ENCODE results near the gene ROR2.

The ROR2 gene

DNA sequence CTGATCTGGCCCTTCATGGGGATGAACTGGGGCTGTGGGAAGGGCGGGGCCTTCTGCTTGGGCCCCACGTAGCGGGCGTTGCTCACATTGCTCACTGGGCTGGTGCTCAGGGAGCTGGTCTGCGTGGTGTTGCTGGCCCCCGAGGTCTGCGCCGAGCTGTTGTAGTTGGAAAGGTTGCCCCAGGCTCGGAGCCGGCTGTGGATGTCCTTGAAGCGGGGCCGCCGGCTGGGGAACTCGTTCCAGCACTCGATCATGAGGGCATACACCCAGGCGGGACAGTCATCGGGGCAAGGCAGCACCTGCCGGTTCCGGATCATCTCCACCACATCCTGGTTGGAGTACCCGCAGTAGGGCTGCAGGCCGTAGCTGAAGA lies 226.0 kb downstream of the ROR2 start:
- Histone ChIP-seq H3K4me1 (ENCODE audit: low read depth, poor library complexity, severe bottlenecking) (peaks cover 9% of the 10 kb centered on the region), H3K9ac (no peak overlapping the region), H3K27me3 (ENCODE audit: insufficient read depth, low read depth) (no peaks in the 10 kb centered on the region), H3K27ac (no peak overlapping the region), H2AFZ (ENCODE audit: low read depth) (no peak overlapping the region), H4K20me1 (ENCODE audit: insufficient read depth) (no peaks in the 10 kb centered on the region), H3K4me3 (IDR thresholded peaks at IDR 0.05; ENCODE audit: insufficient read depth, low read depth, low read length) (no peak overlapping the region), H3K4me2 (no peak overlapping the region), H3K79me2 (ENCODE audit: insufficient read depth, low read depth) (no peaks in the 10 kb centered on the region), H3K36me3 (ENCODE audit: insufficient read depth) (no peaks in the 10 kb centered on the region)
- TF ChIP-seq CTCF (conservative IDR thresholded peaks at IDR 0.05; ENCODE audit: low read depth, low read length), result no peak

- Histone ChIP-seq H3K79me2 (ENCODE audit: insufficient read depth, low read depth) (no peaks in the 10 kb centered on the region), H4K20me1 (ENCODE audit: insufficient read depth) (no peaks in the 10 kb centered on the region), H2AFZ (ENCODE audit: low read depth) (no peak overlapping the region), H3K4me1 (ENCODE audit: low read depth, poor library complexity, severe bottlenecking) (peaks cover 9% of the 10 kb centered on the region), H3K27me3 (ENCODE audit: insufficient read depth, low read depth) (no peaks in the 10 kb centered on the region), H3K4me3 (IDR thresholded peaks at IDR 0.05; ENCODE audit: insufficient read depth, low read depth, low read length) (no peak overlapping the region), H3K36me3 (ENCODE audit: insufficient read depth) (no peaks in the 10 kb centered on the region), H3K4me2 (no peak overlapping the region), H3K27ac (no peak overlapping the region), H3K9ac (no peak overlapping the region)
- TF ChIP-seq CTCF (conservative IDR thresholded peaks at IDR 0.05; ENCODE audit: low read depth, low read length), result no peak
Measured at GRCh38 chr9:91723420-91724067, 226.5 kb downstream of the ROR2 start.

DNA sequence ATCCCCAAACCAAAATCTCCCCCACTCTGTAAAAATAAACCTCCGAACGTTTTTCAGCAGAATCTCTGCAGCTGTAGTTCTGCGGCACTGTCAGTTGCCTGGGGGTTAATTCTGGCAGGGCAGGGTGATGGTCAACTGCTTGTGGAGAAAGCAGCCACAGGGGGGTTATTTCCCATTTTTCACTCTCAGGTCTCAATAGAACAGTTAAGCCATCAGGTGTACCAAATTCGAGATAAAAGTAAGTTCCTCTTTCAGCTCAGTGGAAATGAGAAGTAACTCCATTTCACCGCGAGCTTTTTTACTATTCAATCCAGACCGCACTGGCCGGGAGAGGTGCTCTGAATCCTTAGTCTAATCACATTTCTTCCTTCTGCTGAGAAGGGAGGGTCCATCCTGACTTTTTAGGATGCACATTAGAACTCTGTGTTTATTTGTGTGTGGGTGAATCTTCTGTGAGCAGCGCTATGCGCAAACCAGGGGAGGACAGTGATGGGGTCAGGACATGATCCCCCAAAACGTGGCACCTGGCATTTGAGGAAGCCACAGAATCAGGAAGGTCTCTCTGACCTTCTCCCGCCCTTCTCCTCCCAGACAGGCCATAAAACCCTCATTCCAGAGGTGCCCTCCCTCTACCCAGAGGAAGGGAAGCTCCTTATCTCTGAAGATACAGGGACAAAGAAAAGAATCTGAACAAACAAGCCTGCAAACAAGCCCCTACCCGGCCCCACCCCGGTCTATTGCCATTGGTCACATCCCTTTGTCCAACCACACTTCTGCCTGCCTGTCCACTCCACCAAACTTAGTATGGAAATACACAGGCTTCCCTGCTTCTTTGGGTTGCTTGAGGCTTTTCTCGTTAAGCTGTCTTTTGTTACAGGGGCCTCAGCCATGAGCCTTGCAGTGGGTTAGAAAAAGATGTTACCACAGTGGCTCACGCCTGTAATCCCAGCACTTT lies 229.0 kb downstream of the ROR2 start:
- no peak overlapping the region for H3K27ac ChIP-seq
- H3K79me2 ChIP-seq (ENCODE audit: insufficient read depth, low read depth), result no peaks in the 10 kb centered on the region
- H3K9ac ChIP-seq, result no peak overlapping the region
- H2AFZ ChIP-seq (ENCODE audit: low read depth), result no peak overlapping the region
- H4K20me1 ChIP-seq (ENCODE audit: insufficient read depth), result no peaks in the 10 kb centered on the region
- no peaks in the 10 kb centered on the region for H3K36me3 ChIP-seq (ENCODE audit: insufficient read depth)
- H3K27me3 ChIP-seq (ENCODE audit: insufficient read depth, low read depth), result no peaks in the 10 kb centered on the region
- H3K4me3 ChIP-seq (IDR thresholded peaks at IDR 0.05; ENCODE audit: insufficient read depth, low read depth, low read length), result no peak overlapping the region
- no peak for TF ChIP-seq CTCF (conservative IDR thresholded peaks at IDR 0.05; ENCODE audit: low read depth, low read length)
- no peaks in the 10 kb centered on the region for H3K4me1 ChIP-seq (ENCODE audit: low read depth, poor library complexity, severe bottlenecking)
- no peak overlapping the region for H3K4me2 ChIP-seq

- Histone ChIP-seq H3K79me2 (ENCODE audit: insufficient read depth, low read depth) (no peaks in the 10 kb centered on the region), H3K27me3 (ENCODE audit: insufficient read depth, low read depth) (no peaks in the 10 kb centered on the region), H3K4me2 (no peak overlapping the region), H2AFZ (ENCODE audit: low read depth) (no peak overlapping the region), H3K9ac (no peak overlapping the region), H3K36me3 (ENCODE audit: insufficient read depth) (no peaks in the 10 kb centered on the region), H4K20me1 (ENCODE audit: insufficient read depth) (no peaks in the 10 kb centered on the region), H3K27ac (no peak overlapping the region), H3K4me1 (ENCODE audit: low read depth, poor library complexity, severe bottlenecking) (no peaks in the 10 kb centered on the region), H3K4me3 (IDR thresholded peaks at IDR 0.05; ENCODE audit: insufficient read depth, low read depth, low read length) (no peak overlapping the region)
- no peak for TF ChIP-seq CTCF (conservative IDR thresholded peaks at IDR 0.05; ENCODE audit: low read depth, low read length)
Measured at GRCh38 chr9:91720313-91720712, 229.7 kb downstream of the ROR2 start.

Data from KMS-11 (cell line).